ENCODE results near the gene ST8SIA6. TPM values are rescaled to one million over a fixed set of nuclear protein-coding genes. Genes with fewer than 3 reads are reported as not detected.

ST8SIA6 gene
- total RNA-seq, 2 donors from 2014 or later, result 0.33 to 1.1 TPM

DNA sequence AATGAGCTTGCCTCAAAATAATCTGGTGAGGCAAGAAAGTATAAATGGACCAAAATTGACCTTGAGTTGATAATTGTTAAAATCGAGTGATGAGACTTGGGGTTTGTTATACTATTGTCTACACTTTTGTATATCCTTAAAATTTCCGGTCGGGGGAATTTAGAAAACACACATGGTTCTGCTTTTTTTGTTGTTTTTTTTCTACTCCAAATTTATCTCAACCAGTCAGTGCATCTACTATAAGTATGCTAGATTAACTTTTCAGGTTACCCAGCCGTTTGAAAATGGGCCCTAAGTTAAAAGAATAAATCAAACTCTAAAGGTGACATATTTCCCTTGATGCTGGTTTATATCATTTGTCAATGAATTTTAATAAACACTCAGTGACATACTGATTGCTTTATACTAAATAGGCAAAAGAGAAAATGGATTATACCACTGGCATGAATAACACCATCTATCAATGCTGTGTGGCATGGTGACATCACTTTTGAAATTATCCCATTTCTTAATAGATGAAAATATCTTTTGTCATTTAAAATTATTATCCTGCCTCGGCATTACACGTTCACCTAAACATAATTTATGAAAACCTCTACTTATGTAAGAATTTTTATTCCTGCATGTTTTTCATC lies 40.3 kb upstream of the ST8SIA6 start:
- Mint-ChIP-seq H3K27me3 (ENCODE audit: insufficient read depth) (no peaks in the 10 kb centered on the region), H3K9me3 (peaks cover 5% of the 10 kb centered on the region), H3K27ac (no peak overlapping the region), H3K36me3 (ENCODE audit: low read depth) (no peaks in the 10 kb centered on the region), H3K4me3 (no peak overlapping the region), H3K4me1 (no peaks in the 10 kb centered on the region)
- Histone ChIP-seq H3K27ac (ENCODE audit: low read depth, low read length) (no peak overlapping the region), H3K9me3 (ENCODE audit: control insufficient read depth, low read length) (no peaks in the 10 kb centered on the region), H3K9ac (ENCODE audit: extremely low read depth, low read length, poor library complexity, severe bottlenecking) (no peak overlapping the region), H3K36me3 (ENCODE audit: control insufficient read depth, insufficient read depth, low read length) (no peaks in the 10 kb centered on the region), H3K27me3 (ENCODE audit: control insufficient read depth, insufficient read depth, low read length, poor library complexity, severe bottlenecking) (no peaks in the 10 kb centered on the region), H3K4me1 (ENCODE audit: control insufficient read depth, insufficient read depth, low read length) (no peaks in the 10 kb centered on the region), H3K4me3 (ENCODE audit: low read length) (no peak overlapping the region)
- 85 to 100% methylated on average over 2 to 6 of the region's 6 CpGs for WGBS, 2 experiments (ENCODE audit: insufficient coverage in 1 of 2, insufficient read length in 1 of 2)
- no peak for DNase-seq
- TF ChIP-seq, protein P1, sequence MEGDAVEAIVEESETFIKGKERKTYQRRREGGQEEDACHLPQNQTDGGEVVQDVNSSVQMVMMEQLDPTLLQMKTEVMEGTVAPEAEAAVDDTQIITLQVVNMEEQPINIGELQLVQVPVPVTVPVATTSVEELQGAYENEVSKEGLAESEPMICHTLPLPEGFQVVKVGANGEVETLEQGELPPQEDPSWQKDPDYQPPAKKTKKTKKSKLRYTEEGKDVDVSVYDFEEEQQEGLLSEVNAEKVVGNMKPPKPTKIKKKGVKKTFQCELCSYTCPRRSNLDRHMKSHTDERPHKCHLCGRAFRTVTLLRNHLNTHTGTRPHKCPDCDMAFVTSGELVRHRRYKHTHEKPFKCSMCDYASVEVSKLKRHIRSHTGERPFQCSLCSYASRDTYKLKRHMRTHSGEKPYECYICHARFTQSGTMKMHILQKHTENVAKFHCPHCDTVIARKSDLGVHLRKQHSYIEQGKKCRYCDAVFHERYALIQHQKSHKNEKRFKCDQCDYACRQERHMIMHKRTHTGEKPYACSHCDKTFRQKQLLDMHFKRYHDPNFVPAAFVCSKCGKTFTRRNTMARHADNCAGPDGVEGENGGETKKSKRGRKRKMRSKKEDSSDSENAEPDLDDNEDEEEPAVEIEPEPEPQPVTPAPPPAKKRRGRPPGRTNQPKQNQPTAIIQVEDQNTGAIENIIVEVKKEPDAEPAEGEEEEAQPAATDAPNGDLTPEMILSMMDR (conservative IDR thresholded peaks at IDR 0.05), result no peak

GRCh38 chr10:17488848-17489247 lies 34.5 kb upstream of the ST8SIA6 start:
- H3K27ac ChIP-seq (ENCODE audit: low read depth, low read length), result no peak overlapping the region
- H3K36me3 ChIP-seq (ENCODE audit: control insufficient read depth, insufficient read depth, low read length), result no peaks in the 10 kb centered on the region
- Mint-ChIP-seq H3K36me3 (ENCODE audit: low read depth) (no peaks in the 10 kb centered on the region), H3K27ac (no peak overlapping the region), H3K4me1 (no peaks in the 10 kb centered on the region), H3K9me3 (peaks cover 2% of the 10 kb centered on the region), H3K27me3 (ENCODE audit: insufficient read depth) (no peaks in the 10 kb centered on the region), H3K4me3 (no peak overlapping the region)
- no peak overlapping the region for H3K4me3 ChIP-seq (ENCODE audit: low read length)
- DNase-seq, result no peak
- H3K4me1 ChIP-seq (ENCODE audit: control insufficient read depth, insufficient read depth, low read length), result no peaks in the 10 kb centered on the region
- no peaks in the 10 kb centered on the region for H3K27me3 ChIP-seq (ENCODE audit: control insufficient read depth, insufficient read depth, low read length, poor library complexity, severe bottlenecking)
- TF ChIP-seq, protein P1 (conservative IDR thresholded peaks at IDR 0.05), result no peak
- H3K9me3 ChIP-seq (ENCODE audit: control insufficient read depth, low read length), result no peaks in the 10 kb centered on the region
- WGBS, 2 experiments (ENCODE audit: insufficient coverage in 1 of 2, insufficient read length in 1 of 2), result 83 to 100% methylated on average over 2 to 6 of the region's 6 CpGs
- H3K9ac ChIP-seq (ENCODE audit: extremely low read depth, low read length, poor library complexity, severe bottlenecking), result no peak overlapping the region

- H3K9ac ChIP-seq (ENCODE audit: extremely low read depth, low read length, poor library complexity, severe bottlenecking), result no peak overlapping the region
- H3K27me3 Mint-ChIP-seq (ENCODE audit: insufficient read depth), result no peaks in the 10 kb centered on the region
- H3K9me3 ChIP-seq (ENCODE audit: control insufficient read depth, low read length), result peaks cover 13% of the 10 kb centered on the region
- H3K36me3 ChIP-seq (ENCODE audit: control insufficient read depth, insufficient read depth, low read length), result no peaks in the 10 kb centered on the region
- no peaks in the 10 kb centered on the region for H3K27me3 ChIP-seq (ENCODE audit: control insufficient read depth, insufficient read depth, low read length, poor library complexity, severe bottlenecking)
- H3K27ac ChIP-seq (ENCODE audit: low read depth, low read length), result no peak overlapping the region
- H3K27ac Mint-ChIP-seq, result no peak overlapping the region
- no peak for DNase-seq
- no peaks in the 10 kb centered on the region for H3K4me1 Mint-ChIP-seq
- no peak overlapping the region for H3K4me3 Mint-ChIP-seq
- no peaks in the 10 kb centered on the region for H3K4me1 ChIP-seq (ENCODE audit: control insufficient read depth, insufficient read depth, low read length)
- no peak overlapping the region for H3K4me3 ChIP-seq (ENCODE audit: low read length)
- TF ChIP-seq, protein P1 (conservative IDR thresholded peaks at IDR 0.05), result no peak
- no peaks in the 10 kb centered on the region for H3K36me3 Mint-ChIP-seq (ENCODE audit: low read depth)
- WGBS, 2 experiments (ENCODE audit: insufficient coverage in 1 of 2, insufficient read length in 1 of 2), result 83 to 84% methylated on average over 4 to 6 of the region's 6 CpGs
- peaks cover 14% of the 10 kb centered on the region for H3K9me3 Mint-ChIP-seq
Measured at GRCh38 chr10:17483079-17483478, 28.7 kb upstream of the ST8SIA6 start.
